Endothelial cell of umbilical vein (primary cell): ENCODE measurements around the gene NFATC1. TPM values are rescaled to one million over a fixed set of nuclear protein-coding genes. Genes with fewer than 3 reads are reported as not detected.

Source experiments
- BruUV-seq: library from RNA; stranded (reverse); fragments of 400-500 nt; replicated peaks from 2 replicates; lab custom pipeline; 2021; lab: Mats Ljungman, UMichigan
- CTCF ChIA-PET: fragments of 300-600, 350-600 bp; sonication (Branson Sonifier 250); formaldehyde crosslinking; loops from one replicate; lab custom pipeline; 2021; ENCODE audit warnings: antibody characterized with exemption, inconsistent platforms; lab: Charles Lee
- POLR2A ChIA-PET: fragments of 300-600, 350-600 bp; sonication (Branson Sonifier 250); formaldehyde crosslinking; loops from one replicate; lab custom pipeline; 2021; ENCODE audit warnings: antibody characterized with exemption, inconsistent platforms; lab: Charles Lee
- DNase-seq: peaks from one replicate; pipeline ENCODE4 v3.0.0-alpha.2; 2011; ENCODE audit warnings: low read depth, low spot score
- FAIRE-seq: peaks from 2 replicates; lab custom pipeline; 2011; peaks lifted over from hg19 to GRCh38; lab: Jason Lieb, UNC
- H2AFZ ChIP-seq: 2 replicates; pipeline ENCODE4 v1.6.0; 2012; ENCODE audit warnings: low read depth, low read length, control low read depth, inconsistent platforms
- H3K27ac ChIP-seq: 2 replicates; pipeline ENCODE4 v1.5.1; 2011; ENCODE audit warnings: low read depth, mild to moderate bottlenecking, control low read depth, low read length, moderate library complexity; ENCODE audit not compliant: insufficient read depth
- H3K27me3 ChIP-seq, 2 experiments: 2 replicates each; pipeline versions ENCODE4 v1.6.0 to v1.6.1; 2011; ENCODE audit warnings: low read length in 2 of 2, mixed read lengths in 1 of 2; ENCODE audit not compliant: control insufficient read depth in 2 of 2, insufficient read depth in 2 of 2
- H3K36me3 ChIP-seq, 2 experiments: 2 replicates in 1 of 2; 3 replicates in 1 of 2; pipeline ENCODE4 v1.5.1; 2011; ENCODE audit warnings: low read length in 2 of 2, mild to moderate bottlenecking in 1 of 2, moderate library complexity in 1 of 2; ENCODE audit not compliant: control insufficient read depth in 2 of 2, insufficient read depth in 2 of 2; ENCODE audit errors: extremely low read depth in 1 of 2
- H3K4me1 ChIP-seq: 3 replicates; pipeline ENCODE4 v1.5.1; 2011; ENCODE audit warnings: mild to moderate bottlenecking, low read length; ENCODE audit not compliant: control insufficient read depth, insufficient read depth; ENCODE audit errors: extremely low read depth
- H3K4me2 ChIP-seq: 2 replicates; pipeline ENCODE4 v1.6.1; 2011; ENCODE audit warnings: low read length, control low read depth, mixed read lengths; ENCODE audit not compliant: insufficient read depth
- H3K4me3 ChIP-seq, 3 experiments: fragments of 200-600 bp in 1 of 3; sonication (generic), shearing (Covaris generic) in 1 of 3; replicated peaks in 1 of 3; 2 replicates each; pipeline ENCODE4 v1.5.1; 2011 to 2016; ENCODE audit warnings: control low read depth in 3 of 3, low read length in 3 of 3, mild to moderate bottlenecking in 2 of 3, inconsistent platforms in 1 of 3, low read depth in 1 of 3, moderate library complexity in 1 of 3; ENCODE audit not compliant: insufficient read depth in 1 of 3
- H3K79me2 ChIP-seq: 2 replicates; pipeline ENCODE4 v1.6.0; 2012; ENCODE audit warnings: low read length, inconsistent platforms; ENCODE audit not compliant: control insufficient read depth, insufficient read depth
- H3K9ac ChIP-seq: replicated peaks from 2 replicates; pipeline ENCODE3; 2011; ENCODE audit warnings: low read length, control low read depth; ENCODE audit not compliant: insufficient read depth; ENCODE audit errors: extremely low read depth
- H3K9me1 ChIP-seq: replicated peaks from 3 replicates; pipeline ENCODE4 v1.6.0; 2011; ENCODE audit warnings: mild to moderate bottlenecking, low read length; ENCODE audit not compliant: control insufficient read depth, insufficient read depth; ENCODE audit errors: extremely low read depth
- H3K9me3 ChIP-seq: replicated peaks from 2 replicates; pipeline ENCODE4 v1.5.1; 2012; ENCODE audit warnings: low read length, inconsistent platforms; ENCODE audit not compliant: control insufficient read depth, insufficient read depth
- H4K20me1 ChIP-seq: replicated peaks from 2 replicates; pipeline ENCODE3; 2011; ENCODE audit warnings: mild to moderate bottlenecking, low read length; ENCODE audit not compliant: control insufficient read depth, insufficient read depth; ENCODE audit errors: extremely low read depth
- CTCF ChIP-seq, 2 donors: IDR thresholded peaks; 1 replicate in 1 of 2; 2 replicates in 1 of 2; pipeline ENCODE4 v1.5.1; 2011; ENCODE audit warnings: low read length in 2 of 2, mild to moderate bottlenecking in 2 of 2, moderate library complexity in 2 of 2, control low read depth in 1 of 2, inconsistent platforms in 1 of 2, low read depth in 1 of 2; ENCODE audit not compliant: insufficient read depth in 1 of 2; ENCODE audit errors: extremely low read depth in 1 of 2
- FOS ChIP-seq: IDR thresholded peaks from 2 replicates; pipeline ENCODE4 v1.6.1; 2011; ENCODE audit warnings: mild to moderate bottlenecking, low read length, moderate library complexity, borderline replicate concordance; ENCODE audit not compliant: insufficient read depth
- dilution Hi-C: fragments of 300-500 bp; cut with MboI; formaldehyde crosslinking; loops from one replicate; pipeline ENCODE4 v1.15.0; 2019; ENCODE audit warnings: low sequenced_read_pairs; ENCODE audit not compliant: extremely low pct_ligation_motif_present
- intact Hi-C: fragments of 100-400 bp; cut with micrococcal nuclease; formaldehyde crosslinking; loops from one replicate; pipeline ENCODE4 v1.10.0; 2022
- polyA plus RNA-seq, 4 experiments: library from polyadenylated mRNA; depleted of rRNA in 3 of 4; stranded (reverse) in 3 of 4; unstranded in 1 of 4; fragments of >200 nt; gene quantifications; 2 replicates each; pipeline versions ENCODE4 v1.2.1 to v1.2.3, GENCODE V29; 2011 to 2012; ENCODE audit warnings: missing spikeins in 1 of 4
- total RNA-seq: library from RNA; stranded (reverse); gene quantifications from 2 replicates; pipeline ENCODE4 v1.2.3, GENCODE V29; 2021

Gene NFATC1
- total and polyA plus RNA-seq, 2 donors (not counting 3 experiments of a cell fraction or from before 2014, with no cell fraction given): 11.1 to 30.0 TPM

GRCh38 chr18:79379931-79380815 is 15.6 kb upstream of the NFATC1 start:
- Histone ChIP-seq H3K79me2 (no peaks in the 10 kb centered on the region), H2AFZ (no peak overlapping the region), H3K4me1 (no peaks in the 10 kb centered on the region), H3K4me3 (no peak overlapping the region), H3K27ac (no peak overlapping the region), H3K27me3 (no peaks in the 10 kb centered on the region), H3K9me3 (no peaks in the 10 kb centered on the region), H3K4me2 (no peak overlapping the region), H3K9ac (no peak overlapping the region), H3K36me3 (no peaks in the 10 kb centered on the region), H4K20me1 (no peaks in the 10 kb centered on the region), H3K9me1 (no peaks in the 10 kb centered on the region)
- no TSS peak for BruUV-seq
- no peak for TF ChIP-seq FOS
- dilution Hi-C loops: no loop called here
- FAIRE-seq: no peak
- ChIA-PET CTCF (interaction anchor here (0.8 to 6.3 kb wide), 17 partner anchors 11 to 301 kb away, joined by 3 to 62 read pairs (median 5); no protein-coding TSS in a partner anchor), POLR2A (no interaction called here)
- DNase-seq: no peak
- intact Hi-C loops: loop anchor here (1.0 to 10.0 kb wide), 4 partner anchors 264 to 655 kb away; partner anchors contain the start of genes CTDP1, RBFA and TXNL4A

GRCh38 chr18:79380816-79381806 is 14.6 kb upstream of the NFATC1 start:
- no peak overlapping the region for H2AFZ ChIP-seq
- no peaks in the 10 kb centered on the region for H4K20me1 ChIP-seq
- CTCF ChIA-PET: interaction anchor here (0.6 to 6.3 kb wide), 16 partner anchors 10 to 300 kb away, joined by 3 to 62 read pairs (median 5); no protein-coding TSS in a partner anchor
- no peaks in the 10 kb centered on the region for H3K4me1 ChIP-seq
- no peaks in the 10 kb centered on the region for H3K9me1 ChIP-seq
- no peaks in the 10 kb centered on the region for H3K36me3 ChIP-seq
- no peak overlapping the region for H3K4me2 ChIP-seq
- TF ChIP-seq FOS: no peak
- TF ChIP-seq CTCF (IDR thresholded peaks at IDR 0.05; ENCODE audit: extremely low read depth in 1 of 2, insufficient read depth in 1 of 2, low read depth in 1 of 2, low read length in 2 of 2): peak; percentile 71 to 88
- BruUV-seq: no TSS peak
- dilution Hi-C loops: no loop called here
- no peaks in the 10 kb centered on the region for H3K27me3 ChIP-seq
- POLR2A ChIA-PET: no interaction called here
- DNase-seq (peak; percentile 59), FAIRE-seq (peak; percentile 90)
- no peak overlapping the region for H3K27ac ChIP-seq
- no peak overlapping the region for H3K9ac ChIP-seq
- no peaks in the 10 kb centered on the region for H3K79me2 ChIP-seq
- H3K9me3 ChIP-seq: no peaks in the 10 kb centered on the region
- H3K4me3 ChIP-seq: no peak overlapping the region
- intact Hi-C loops: loop anchor here (1.0 to 10.0 kb wide), 2 partner anchors 147 to 654 kb away; partner anchors contain the start of gene RBFA
